Activated naive CD4-positive, alpha-beta T cell treated with anti-CD3 and anti-CD28 coated beads for 36 hours (primary cell): ENCODE data around the gene RERG. TPM values are rescaled to one million over a fixed set of nuclear protein-coding genes. Genes with fewer than 3 reads are reported as not detected.
"Not testable (repeated sequence)": the region's sequence is repeated elsewhere in the genome, so short reads cannot be mapped to it uniquely, and the experiment has no call there.

Experiments
- CTCF ChIA-PET: fragments of 350-600 bp; sonication (Branson Sonifier 250); formaldehyde crosslinking; loops from one replicate; lab custom pipeline; 2021; ENCODE audit warnings: antibody characterized with exemption; lab: Charles Lee
- DNase-seq: peaks from one replicate; pipeline ENCODE4 v3.0.0-alpha.2; 2020
- H3K27ac Mint-ChIP-seq: one replicate; pipeline ENCODE4 v1.8.0; 2021; ENCODE audit warnings: mild to moderate bottlenecking, mixed read lengths
- H3K27me3 Mint-ChIP-seq: one replicate; pipeline ENCODE4 v1.8.0; 2021; ENCODE audit warnings: low read depth, mixed read lengths
- H3K36me3 Mint-ChIP-seq: one replicate; pipeline ENCODE4 v1.8.0; 2021; ENCODE audit warnings: low read depth, mixed read lengths
- H3K4me1 Mint-ChIP-seq: one replicate; pipeline ENCODE4 v1.8.0; 2021; ENCODE audit warnings: low read depth, mixed read lengths
- H3K4me3 Mint-ChIP-seq: one replicate; pipeline ENCODE4 v1.8.0; 2021; ENCODE audit warnings: mild to moderate bottlenecking, moderate library complexity, mixed read lengths
- H3K9me3 Mint-ChIP-seq: one replicate; pipeline ENCODE4 v1.8.0; 2021; ENCODE audit warnings: mixed read lengths
- intact Hi-C: fragments of 100-400 bp; cut with micrococcal nuclease; formaldehyde crosslinking; loops from one replicate; pipeline ENCODE4 v1.15.1; 2023
- total RNA-seq, 2 experiments: library from RNA; stranded (reverse); gene quantifications; one replicate each; pipeline ENCODE4 v1.2.3, GENCODE V29; 2021

The RERG gene
- total RNA-seq, 2 experiments from 2014 or later: not detected

DNA sequence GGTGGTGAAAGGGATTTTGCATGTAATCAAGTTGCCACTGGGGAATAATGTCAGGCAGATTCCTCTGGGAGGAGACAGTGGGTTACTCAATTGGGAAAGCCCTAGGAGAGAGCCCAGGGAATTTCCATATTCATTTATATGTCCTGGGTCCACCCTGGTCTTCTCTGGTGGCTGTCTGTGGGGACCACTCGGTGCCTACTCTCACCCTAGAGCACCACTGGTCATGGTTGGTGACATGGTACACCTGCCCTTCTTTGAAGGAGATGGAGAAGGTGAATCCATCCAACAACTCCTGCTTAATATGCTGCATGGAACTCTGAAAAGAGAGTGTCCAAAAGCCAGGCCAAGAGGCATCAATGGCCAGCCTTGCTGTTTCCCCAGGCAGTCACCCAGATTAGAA, 12.8 kb upstream of the RERG start:
- CTCF ChIA-PET: no interaction called here

GRCh38 chr12:15232959-15233358, 11.7 kb upstream of the RERG start:
- no peak for DNase-seq
- H3K27me3 Mint-ChIP-seq: peaks cover 8% of the 10 kb centered on the region
- CTCF ChIA-PET: interaction anchor here (0.7 to 5.4 kb wide), 2 partner anchors 12 to 100 kb away, joined by 3 to 28 read pairs; partner anchors contain the start of gene RERG
- no peak overlapping the region for H3K4me3 Mint-ChIP-seq
- intact Hi-C loops: no loop called here
- no peaks in the 10 kb centered on the region for H3K36me3 Mint-ChIP-seq
- no peaks in the 10 kb centered on the region for H3K4me1 Mint-ChIP-seq
- no peaks in the 10 kb centered on the region for H3K9me3 Mint-ChIP-seq
- H3K27ac Mint-ChIP-seq: no peak overlapping the region

More for the DNA sequence above, 12.8 kb upstream of the RERG start:
- H3K9me3 Mint-ChIP-seq: no peaks in the 10 kb centered on the region
- no peaks in the 10 kb centered on the region for H3K4me1 Mint-ChIP-seq
- no peak overlapping the region for H3K27ac Mint-ChIP-seq
- no peak for DNase-seq
- intact Hi-C loops: no loop called here
- H3K27me3 Mint-ChIP-seq: peaks cover 11% of the 10 kb centered on the region
- H3K36me3 Mint-ChIP-seq: no peaks in the 10 kb centered on the region
- H3K4me3 Mint-ChIP-seq: no peak overlapping the region

GRCh38 chr12:15231493-15231892, 10.3 kb upstream of the RERG start:
- CTCF ChIA-PET: interaction anchor here (1.1 to 5.4 kb wide), 2 partner anchors 11 to 90 kb away, joined by 3 to 28 read pairs; partner anchors contain the start of gene RERG
- intact Hi-C loops: no loop called here
- H3K27ac Mint-ChIP-seq: no peak overlapping the region

GRCh38 chr12:15230751-15231150, 9.5 kb upstream of the RERG start:
- Mint-ChIP-seq H3K4me3 (no peak overlapping the region), H3K27ac (no peak overlapping the region), H3K9me3 (no peaks in the 10 kb centered on the region), H3K36me3 (no peaks in the 10 kb centered on the region), H3K4me1 (no peaks in the 10 kb centered on the region), H3K27me3 (peaks cover 12% of the 10 kb centered on the region)
- CTCF ChIA-PET: interaction anchor here (0.6 to 5.4 kb wide), 3 partner anchors 10 to 346 kb away, joined by 3 to 28 read pairs (median 3); partner anchors contain the start of gene RERG
- no peak for DNase-seq
- intact Hi-C loops: no loop called here

More at GRCh38 chr12:15231493-15231892, 10.3 kb upstream of the RERG start:
- H3K4me3 Mint-ChIP-seq: no peak overlapping the region
- peaks cover 12% of the 10 kb centered on the region for H3K27me3 Mint-ChIP-seq
- H3K4me1 Mint-ChIP-seq: no peaks in the 10 kb centered on the region
- no peaks in the 10 kb centered on the region for H3K9me3 Mint-ChIP-seq
- H3K36me3 Mint-ChIP-seq: no peaks in the 10 kb centered on the region
- DNase-seq: no peak

DNA sequence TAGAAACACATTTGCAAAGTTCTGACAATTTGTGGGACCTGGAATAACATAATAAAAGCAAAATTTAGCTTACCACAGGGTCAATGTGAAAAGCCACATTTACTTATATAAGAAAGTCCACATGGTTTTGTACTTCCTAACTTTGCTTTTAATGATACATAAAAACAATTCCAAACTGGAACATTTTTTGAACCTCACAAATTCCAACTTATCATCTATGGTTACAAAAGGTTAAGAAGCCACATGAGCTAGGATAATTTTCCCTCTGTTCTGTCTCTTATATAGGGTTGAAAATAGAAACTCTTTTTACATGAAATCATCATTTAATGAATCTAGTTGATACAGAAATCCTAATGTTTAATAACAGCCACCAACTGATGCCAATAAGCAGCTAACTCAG, 8.9 kb upstream of the RERG start:
- Mint-ChIP-seq H3K4me3 (no peak overlapping the region), H3K27me3 (peaks cover 12% of the 10 kb centered on the region), H3K9me3 (no peaks in the 10 kb centered on the region), H3K27ac (no peak overlapping the region), H3K36me3 (no peaks in the 10 kb centered on the region), H3K4me1 (no peaks in the 10 kb centered on the region)
- DNase-seq: no peak
- CTCF ChIA-PET: interaction anchor here (0.6 to 5.4 kb wide), 3 partner anchors 9 to 346 kb away, joined by 3 to 28 read pairs (median 3); partner anchors contain the start of gene RERG
- intact Hi-C loops: no loop called here

- Mint-ChIP-seq H3K4me3 (no peak overlapping the region), H3K36me3 (no peaks in the 10 kb centered on the region), H3K27ac (no peak overlapping the region), H3K4me1 (no peaks in the 10 kb centered on the region), H3K9me3 (no peaks in the 10 kb centered on the region), H3K27me3 (peaks cover 18% of the 10 kb centered on the region)
- CTCF ChIA-PET: interaction anchor here (1.5 to 2.3 kb wide), 3 partner anchors 12 to 45 kb away, joined by 6 to 9 read pairs (median 8); no protein-coding TSS in a partner anchor
- peak; percentile 56 for DNase-seq
- intact Hi-C loops: loop anchor here (1.0 to 5.0 kb wide), 4 partner anchors 42 to 630 kb away; no protein-coding TSS in a partner anchor
These were observed 5.9 kb upstream of the RERG start for GRCh38 chr12:15227004-15227679.

- CTCF ChIA-PET, H3K4me1 Mint-ChIP-seq: not testable (repeated sequence)
These were observed 4.6 kb upstream of the RERG start for GRCh38 chr12:15225863-15226218.

DNA sequence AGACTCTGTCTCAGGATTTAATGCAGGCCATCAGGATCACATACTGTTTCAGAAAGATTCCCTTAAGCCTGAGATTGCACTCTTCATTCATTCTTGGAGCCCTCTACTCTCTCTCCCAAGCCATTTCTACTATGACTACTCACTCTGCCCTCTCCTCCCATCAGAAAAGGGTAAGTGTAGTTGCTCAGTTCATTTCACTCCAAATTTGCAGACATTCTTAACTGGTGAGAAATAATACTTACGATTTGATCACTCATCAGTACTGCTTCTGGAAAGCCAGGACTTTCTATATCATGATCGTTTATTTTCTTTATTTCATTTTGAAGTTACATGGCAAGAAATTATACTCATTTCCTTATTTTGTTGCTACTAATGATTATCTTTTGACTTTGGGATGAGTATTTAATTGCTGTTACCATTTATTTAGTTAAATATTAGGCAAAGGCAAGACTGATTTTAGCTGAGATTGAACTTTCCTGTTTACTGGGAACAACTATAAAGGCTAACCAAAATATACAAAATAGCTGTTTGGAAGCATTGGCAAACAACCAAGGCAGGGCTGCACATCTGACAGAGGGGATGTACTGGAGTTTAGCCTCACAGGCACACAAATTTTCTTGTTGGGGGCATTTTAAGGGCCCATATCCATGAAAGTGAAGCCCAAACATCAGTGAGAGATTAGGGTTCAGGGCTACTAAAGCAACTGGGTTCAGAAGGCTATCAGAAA, 4.1 kb upstream of the RERG start:
- intact Hi-C loops: loop anchor here (5.0 kb wide), 1 partner anchor 632 kb away; no protein-coding TSS in a partner anchor
- H3K9me3 Mint-ChIP-seq: no peaks in the 10 kb centered on the region
- H3K4me3 Mint-ChIP-seq: no peak overlapping the region
- H3K36me3 Mint-ChIP-seq: no peaks in the 10 kb centered on the region
- H3K27me3 Mint-ChIP-seq: peaks cover 20% of the 10 kb centered on the region
- DNase-seq: no peak
- no peak overlapping the region for H3K27ac Mint-ChIP-seq
- CTCF ChIA-PET: no interaction called here
- peaks cover 3% of the 10 kb centered on the region for H3K4me1 Mint-ChIP-seq

More at GRCh38 chr12:15225863-15226218, 4.6 kb upstream of the RERG start:
- not testable (repeated sequence) for H3K27ac Mint-ChIP-seq, DNase-seq, H3K9me3 Mint-ChIP-seq, H3K36me3 Mint-ChIP-seq, H3K4me3 Mint-ChIP-seq
- intact Hi-C loops: loop anchor here (2.0 to 5.0 kb wide), 2 partner anchors 359 to 631 kb away; no protein-coding TSS in a partner anchor
- H3K27me3 Mint-ChIP-seq: peaks cover 20% of the 10 kb centered on the region

DNA sequence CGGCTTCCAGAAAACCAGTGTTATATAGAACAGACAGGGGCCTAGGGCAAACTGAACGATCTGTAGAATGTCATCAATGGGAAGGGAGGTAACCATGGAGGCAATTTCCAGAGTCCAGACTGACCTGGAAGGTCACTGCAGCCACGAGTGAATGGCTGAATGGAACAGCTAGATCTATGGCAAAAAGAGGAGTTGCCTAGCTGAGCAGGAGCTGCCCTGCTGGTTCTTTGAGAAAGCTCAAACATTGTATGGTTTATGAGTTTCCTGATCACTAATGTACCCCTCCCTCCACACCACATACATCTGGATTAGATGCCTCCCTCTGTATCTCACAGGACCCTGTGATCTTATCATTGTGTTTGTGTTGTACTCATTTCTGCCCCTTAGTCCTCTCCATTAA, 1.0 kb upstream of the RERG start:
- Mint-ChIP-seq H3K4me3 (no peak overlapping the region), H3K4me1 (peaks cover 3% of the 10 kb centered on the region), H3K36me3 (no peaks in the 10 kb centered on the region), H3K27me3 (peaks cover 15% of the 10 kb centered on the region), H3K27ac (no peak overlapping the region), H3K9me3 (no peaks in the 10 kb centered on the region)
- no peak for DNase-seq
- CTCF ChIA-PET: interaction anchor here (0.7 to 4.5 kb wide), 17 partner anchors 9 to 375 kb away, joined by 3 to 28 read pairs (median 5); no protein-coding TSS in a partner anchor
- intact Hi-C loops: loop anchor here (5.0 kb wide), 2 partner anchors 285 to 445 kb away; partner anchors contain the start of gene ERP27

- CTCF ChIA-PET: interaction anchor here (0.6 to 4.5 kb wide), 28 partner anchors 8 to 497 kb away, joined by 3 to 28 read pairs (median 4); no protein-coding TSS in a partner anchor
- H3K4me1 Mint-ChIP-seq: peaks cover 3% of the 10 kb centered on the region
- intact Hi-C loops: loop anchor here (2.0 to 5.0 kb wide), 3 partner anchors 283 to 590 kb away; partner anchors contain the start of gene ERP27
- no peaks in the 10 kb centered on the region for H3K9me3 Mint-ChIP-seq
- peaks cover 15% of the 10 kb centered on the region for H3K27me3 Mint-ChIP-seq
- no peak overlapping the region for H3K4me3 Mint-ChIP-seq
- no peaks in the 10 kb centered on the region for H3K36me3 Mint-ChIP-seq
- no peak for DNase-seq
- H3K27ac Mint-ChIP-seq: no peak overlapping the region
These were observed 766 bp downstream of the RERG start for GRCh38 chr12:15220451-15220850.

DNA sequence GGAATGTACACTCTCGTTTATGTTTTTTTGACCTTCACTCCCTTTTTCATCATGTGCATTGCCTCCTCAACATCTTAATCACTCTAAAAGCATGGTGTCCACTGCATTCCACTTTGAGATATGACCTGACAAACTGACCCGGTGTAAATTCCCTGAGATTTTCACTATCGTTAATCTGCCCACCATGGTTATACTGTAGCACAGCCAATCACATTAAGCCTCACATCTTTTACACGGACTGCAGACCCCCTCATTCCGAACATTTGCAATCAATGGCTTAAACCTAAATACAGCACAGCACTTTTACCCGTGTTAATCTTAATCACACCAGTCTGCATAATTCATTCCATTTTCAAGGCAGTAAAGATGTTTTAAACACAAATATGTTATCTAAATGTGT, 2.4 kb downstream of the RERG start:
- no peak overlapping the region for H3K27ac Mint-ChIP-seq
- H3K4me1 Mint-ChIP-seq: peaks cover 3% of the 10 kb centered on the region
- no peak for DNase-seq
- intact Hi-C loops: no loop called here
- H3K27me3 Mint-ChIP-seq: peaks cover 17% of the 10 kb centered on the region
- H3K4me3 Mint-ChIP-seq: no peak overlapping the region
- CTCF ChIA-PET: interaction anchor here (0.9 to 4.5 kb wide), 7 partner anchors 12 to 495 kb away, joined by 3 to 28 read pairs (median 3); no protein-coding TSS in a partner anchor
- no peaks in the 10 kb centered on the region for H3K9me3 Mint-ChIP-seq
- H3K36me3 Mint-ChIP-seq: no peaks in the 10 kb centered on the region
